ENCODE measurements around the gene CCDC24.

- no peak for TF ChIP-seq POLR2A (IDR thresholded peaks at IDR 0.05; ENCODE audit: low read length)
- no peak for TF ChIP-seq GATA1 (IDR thresholded peaks at IDR 0.05; ENCODE audit: low read depth, low read length)
These were observed 19.6 kb downstream of the CCDC24 start for GRCh38 chr1:44010935-44011471.
